Stimulated activated naive CD4-positive, alpha-beta T cell (primary cell): ENCODE data around the gene RABL6.
A peak's percentile ranks its signal among the peaks of the same experiment; 100 is the strongest.
"Not testable (repeated sequence)": the region's sequence is repeated elsewhere in the genome, so short reads cannot be mapped to it uniquely, and the experiment has no call there.

Source experiments
- DNase-seq, 6 experiments: peaks; one replicate each; lab custom pipeline; 2025; lab: John Stamatoyannopoulos, UW

RABL6 gene

DNA sequence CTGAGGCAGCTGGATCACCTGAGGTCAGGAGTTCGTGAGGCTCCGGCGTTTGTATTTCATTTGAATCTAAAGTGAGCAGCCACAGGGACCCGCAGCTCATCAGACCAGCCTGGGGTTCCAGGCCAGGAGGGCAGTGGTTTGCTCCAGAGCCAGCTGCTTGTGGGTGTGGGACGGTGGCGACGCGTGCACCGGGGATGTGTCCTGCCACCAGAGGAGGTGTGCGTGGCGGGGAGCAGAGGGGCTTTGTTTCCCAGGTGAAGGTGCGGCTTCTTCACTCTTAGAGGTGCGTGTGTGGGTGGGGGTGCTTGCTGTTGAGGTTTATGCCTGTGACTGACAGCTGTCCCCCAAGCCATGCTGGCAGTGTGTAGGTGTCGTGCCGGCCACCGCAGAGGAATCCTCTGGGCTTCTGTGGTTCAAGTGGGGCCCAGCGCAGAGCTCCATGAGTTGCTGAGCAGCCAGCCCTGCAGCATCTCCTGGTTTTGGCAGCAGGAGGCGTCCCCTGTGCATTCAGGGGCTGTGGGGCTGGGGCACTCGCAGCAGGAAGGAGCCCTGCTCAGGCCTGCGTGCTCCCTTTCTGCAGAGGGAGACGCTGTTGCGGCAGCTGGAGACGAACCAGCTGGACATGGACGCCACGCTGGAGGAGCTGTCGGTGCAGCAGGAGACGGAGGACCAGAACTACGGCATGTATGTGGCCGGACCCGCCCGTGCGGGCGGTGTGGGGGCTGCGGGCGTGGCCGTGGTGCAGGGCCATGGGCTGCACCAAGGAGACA is 27.6 kb downstream of the RABL6 start:
- no peak for DNase-seq

DNA sequence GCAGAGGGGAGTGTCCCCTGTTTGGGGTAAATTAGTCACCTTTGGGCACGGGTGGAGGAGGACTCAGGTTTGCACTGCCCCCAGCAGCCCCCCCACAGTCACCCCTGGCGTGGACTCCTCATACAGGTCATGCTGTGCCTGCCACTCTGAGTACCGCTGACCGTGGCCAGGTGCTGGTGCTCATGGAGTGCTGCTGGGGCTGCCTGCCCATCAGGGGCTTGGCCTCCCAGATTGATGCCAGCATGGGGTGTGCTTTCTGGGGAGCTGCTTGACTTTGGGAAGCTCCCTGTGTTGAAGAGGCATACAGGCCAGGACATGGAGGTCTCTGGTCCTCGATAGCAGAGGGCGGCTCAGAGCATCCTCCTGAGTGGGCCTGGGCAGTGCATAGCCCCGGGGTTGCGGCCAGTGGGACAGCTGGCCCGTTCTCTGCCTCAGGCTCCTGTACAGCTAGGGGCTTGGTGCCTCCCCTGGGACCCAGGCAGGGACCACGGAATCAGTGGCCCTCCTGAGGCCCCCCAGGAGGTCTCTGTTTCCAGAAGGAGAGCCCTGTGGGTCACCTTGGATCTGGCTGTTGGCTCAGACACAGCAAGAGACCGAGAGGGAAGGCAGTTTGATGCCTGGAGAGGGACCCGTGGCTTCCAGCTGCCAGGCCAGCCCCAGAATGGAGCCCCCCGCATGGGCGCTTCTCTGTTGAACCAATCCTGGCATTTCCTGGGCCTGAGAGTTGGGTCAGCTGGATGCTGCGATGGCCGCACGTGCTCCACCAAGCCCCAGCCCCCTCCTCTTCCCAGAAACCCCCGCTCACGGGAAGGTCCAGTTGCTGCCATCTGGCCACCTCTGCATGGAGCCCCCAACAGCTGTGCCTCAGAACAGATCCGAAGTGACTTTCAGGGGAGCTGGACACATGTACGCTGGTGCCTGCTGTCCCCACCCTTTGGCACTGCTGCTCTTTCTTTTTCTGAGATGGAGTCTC is 28.5 kb downstream of the RABL6 start:
- no peak for DNase-seq

DNA sequence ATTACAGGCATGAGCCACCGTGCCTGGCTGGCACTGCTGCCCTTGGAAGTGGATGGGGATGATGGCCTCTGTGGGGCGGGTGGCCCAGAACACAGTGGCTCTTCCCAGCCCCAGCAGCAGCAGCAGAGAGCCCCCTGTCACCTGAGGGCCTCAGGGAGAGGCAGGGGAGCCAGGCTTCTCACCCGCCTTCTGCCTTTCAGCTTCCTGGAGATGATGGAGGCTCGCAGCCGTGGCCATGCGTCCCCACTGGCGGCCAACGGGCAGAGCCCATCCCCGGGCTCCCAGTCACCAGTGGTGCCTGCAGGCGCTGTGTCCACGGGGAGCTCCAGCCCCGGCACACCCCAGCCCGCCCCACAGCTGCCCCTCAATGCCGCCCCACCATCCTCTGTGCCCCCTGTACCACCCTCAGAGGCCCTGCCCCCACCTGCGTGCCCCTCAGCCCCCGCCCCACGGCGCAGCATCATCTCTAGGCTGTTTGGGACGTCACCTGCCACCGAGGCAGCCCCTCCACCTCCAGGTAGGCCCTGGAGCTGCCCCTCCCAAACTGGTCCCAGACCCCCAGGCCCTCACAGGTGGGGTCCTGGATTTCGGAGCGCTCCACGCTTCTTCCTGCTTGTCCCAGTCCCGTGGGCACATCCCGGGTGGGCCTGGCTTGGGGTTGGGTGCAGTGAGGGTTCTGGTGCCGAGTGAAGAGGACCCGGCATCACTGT is 29.6 kb downstream of the RABL6 start:
- DNase-seq: no peak

DNA sequence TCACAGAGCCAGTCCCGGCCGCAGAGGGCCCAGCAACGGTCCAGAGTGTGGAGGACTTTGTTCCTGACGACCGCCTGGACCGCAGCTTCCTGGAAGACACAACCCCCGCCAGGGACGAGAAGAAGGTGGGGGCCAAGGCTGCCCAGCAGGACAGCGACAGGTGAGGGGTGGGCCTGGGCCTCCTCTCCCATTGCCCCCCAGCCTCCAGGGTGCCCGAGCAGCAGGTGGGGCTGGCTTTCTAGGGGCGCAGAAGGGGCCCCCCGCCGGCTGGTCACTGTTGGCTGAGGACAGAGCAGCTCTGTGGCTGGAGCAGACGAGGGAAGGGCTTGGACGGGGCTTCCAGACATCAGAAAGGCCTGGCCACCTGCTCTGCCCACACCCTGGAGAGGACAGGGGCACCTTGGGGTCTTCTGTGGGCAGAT is 30.1 kb downstream of the RABL6 start:
- not testable (repeated sequence) for DNase-seq

DNA sequence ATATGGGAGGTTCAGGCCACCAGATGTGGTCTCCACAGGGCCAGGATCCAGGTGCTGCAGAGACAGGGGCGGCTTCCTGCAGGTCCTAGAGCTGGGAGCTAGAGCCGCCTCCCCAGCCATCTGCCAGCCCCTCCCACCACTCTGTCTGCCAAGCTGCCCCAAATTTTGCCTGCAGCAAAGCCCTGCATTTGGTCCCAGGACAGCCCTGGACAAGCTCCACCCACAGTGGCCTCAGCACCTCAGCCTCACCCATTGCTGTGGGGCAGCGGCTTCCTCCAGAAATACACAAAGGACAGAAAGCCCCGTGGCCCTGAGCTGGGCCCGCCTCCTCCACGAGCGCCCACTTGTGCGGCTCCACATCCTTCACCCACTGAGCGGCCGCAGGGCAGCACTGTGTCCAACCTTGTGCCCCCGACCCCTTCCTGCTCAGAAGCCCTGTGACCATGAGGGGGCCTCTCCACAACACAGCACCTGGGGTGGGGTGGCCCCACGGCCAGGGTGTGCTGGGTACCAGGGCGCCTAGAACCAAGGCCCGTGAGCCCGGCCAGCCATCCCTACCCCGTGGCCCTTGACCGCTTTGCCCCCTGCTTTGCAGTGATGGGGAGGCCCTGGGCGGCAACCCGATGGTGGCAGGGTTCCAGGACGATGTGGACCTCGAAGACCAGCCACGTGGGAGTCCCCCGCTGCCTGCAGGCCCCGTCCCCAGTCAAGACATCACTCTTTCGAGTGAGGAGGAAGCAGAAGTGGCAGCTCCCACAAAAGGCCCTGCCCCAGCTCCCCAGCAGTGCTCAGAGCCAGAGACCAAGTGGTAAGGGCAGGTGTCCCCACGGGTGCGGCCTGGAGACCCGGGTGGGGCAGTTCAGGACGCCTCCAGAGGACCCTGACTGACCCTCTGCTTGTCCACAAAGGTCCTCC is 30.8 kb downstream of the RABL6 start:
- DNase-seq: no peak

DNA sequence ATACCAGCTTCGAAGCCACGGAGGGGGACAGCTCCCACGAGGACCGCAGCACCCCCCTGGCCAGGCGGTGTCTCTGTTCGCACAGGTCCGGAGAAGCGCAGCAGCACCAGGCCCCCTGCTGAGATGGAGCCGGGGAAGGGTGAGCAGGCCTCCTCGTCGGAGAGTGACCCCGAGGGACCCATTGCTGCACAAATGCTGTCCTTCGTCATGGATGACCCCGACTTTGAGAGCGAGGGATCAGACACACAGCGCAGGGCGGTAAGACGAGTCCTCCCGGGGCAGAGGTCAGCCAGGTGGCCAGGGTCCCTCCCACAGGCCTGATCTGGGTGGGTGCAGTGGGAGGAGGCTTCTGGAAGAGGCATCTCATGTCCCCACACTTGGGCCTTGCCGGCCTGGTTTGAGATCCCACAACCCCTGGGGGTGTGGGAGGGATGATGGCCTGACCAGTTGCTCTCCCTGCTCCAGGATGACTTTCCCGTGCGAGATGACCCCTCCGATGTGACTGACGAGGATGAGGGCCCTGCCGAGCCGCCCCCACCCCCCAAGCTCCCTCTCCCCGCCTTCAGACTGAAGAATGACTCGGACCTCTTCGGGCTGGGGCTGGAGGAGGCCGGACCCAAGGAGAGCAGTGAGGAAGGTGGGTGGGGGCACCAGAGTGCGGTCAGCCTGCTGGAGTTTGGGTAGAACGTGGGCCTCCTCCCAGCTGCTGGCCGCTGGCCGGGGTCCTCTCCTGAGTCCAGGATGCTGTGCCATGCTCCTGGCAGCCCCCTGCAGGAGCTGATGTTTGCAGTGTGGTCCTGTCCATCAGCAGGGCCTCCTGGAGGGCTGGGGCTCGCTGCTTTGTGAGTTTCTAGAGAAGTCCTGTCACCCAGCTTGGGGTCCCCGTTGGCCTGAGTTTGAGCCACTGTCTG is 31.7 kb downstream of the RABL6 start:
- DNase-seq: no peak

DNA sequence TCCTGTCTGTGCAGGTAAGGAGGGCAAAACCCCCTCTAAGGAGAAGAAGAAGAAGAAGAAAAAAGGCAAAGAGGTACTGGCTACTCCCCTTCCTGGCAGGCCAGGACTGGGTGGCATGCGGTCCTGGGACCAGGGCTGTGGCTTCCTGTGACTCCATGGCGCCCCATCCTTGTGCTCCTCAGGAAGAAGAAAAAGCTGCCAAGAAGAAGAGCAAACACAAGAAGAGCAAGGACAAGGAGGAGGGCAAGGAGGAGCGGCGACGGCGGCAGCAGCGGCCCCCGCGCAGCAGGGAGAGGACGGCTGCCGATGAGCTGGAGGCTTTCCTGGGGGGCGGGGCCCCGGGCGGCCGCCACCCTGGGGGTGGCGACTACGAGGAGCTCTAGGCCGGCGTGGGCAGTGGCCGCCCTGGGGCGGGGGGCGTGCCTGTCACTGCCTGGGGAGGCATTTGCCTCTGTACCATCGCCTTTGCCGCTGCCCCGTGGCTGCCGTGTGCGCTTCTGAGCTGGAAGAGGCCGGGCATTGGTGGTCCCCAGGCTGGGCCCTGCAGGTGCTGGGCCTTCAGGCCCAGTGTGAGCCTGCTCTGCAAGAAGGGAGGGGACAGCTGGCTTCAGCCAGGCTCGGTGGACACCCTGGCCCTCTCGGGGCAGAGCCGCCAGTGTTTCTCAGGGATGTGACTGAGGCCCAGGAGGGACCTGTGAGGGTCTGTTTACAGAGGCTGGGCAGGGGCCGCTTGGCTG is 32.6 kb downstream of the RABL6 start:
- no peak for DNase-seq

DNA sequence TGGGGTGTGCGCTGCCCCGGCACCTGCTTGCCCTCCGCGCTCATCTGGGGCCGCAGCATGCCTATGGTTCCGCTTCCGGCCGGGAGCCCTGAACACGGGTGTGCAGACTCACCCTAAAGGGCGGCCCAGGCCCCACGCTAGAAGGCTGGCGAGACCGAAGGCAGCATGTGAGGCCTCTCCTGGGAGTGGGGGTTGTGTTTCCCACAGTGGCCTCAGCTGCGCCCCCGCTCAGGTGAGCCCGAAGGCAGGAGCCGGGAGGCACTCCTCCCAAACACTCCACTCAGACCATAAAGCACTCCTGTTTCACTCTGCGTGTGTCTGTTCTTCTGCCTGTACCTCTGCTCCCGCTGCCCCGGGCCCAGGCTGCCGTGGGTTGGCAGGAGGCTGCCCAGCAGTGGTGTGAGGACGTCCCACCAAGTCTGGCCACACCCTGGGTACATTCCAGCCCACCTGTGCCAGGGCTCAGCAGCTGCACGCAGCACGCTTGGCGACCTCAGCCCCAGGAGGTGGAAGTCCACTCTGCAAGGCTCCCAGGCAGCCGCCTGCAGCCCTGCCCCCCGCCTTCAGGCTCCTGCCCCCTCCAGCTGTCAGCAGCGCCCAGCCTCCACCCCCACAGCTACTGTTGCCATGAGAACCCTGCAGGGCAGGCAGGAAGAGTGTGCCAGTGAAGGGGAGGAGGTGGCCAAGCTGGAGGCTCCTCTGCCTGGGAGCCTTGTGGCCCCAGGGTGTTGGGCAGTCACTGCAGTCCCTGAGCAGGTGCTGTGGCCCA is 33.3 kb downstream of the RABL6 start:
- no peak for DNase-seq

DNA sequence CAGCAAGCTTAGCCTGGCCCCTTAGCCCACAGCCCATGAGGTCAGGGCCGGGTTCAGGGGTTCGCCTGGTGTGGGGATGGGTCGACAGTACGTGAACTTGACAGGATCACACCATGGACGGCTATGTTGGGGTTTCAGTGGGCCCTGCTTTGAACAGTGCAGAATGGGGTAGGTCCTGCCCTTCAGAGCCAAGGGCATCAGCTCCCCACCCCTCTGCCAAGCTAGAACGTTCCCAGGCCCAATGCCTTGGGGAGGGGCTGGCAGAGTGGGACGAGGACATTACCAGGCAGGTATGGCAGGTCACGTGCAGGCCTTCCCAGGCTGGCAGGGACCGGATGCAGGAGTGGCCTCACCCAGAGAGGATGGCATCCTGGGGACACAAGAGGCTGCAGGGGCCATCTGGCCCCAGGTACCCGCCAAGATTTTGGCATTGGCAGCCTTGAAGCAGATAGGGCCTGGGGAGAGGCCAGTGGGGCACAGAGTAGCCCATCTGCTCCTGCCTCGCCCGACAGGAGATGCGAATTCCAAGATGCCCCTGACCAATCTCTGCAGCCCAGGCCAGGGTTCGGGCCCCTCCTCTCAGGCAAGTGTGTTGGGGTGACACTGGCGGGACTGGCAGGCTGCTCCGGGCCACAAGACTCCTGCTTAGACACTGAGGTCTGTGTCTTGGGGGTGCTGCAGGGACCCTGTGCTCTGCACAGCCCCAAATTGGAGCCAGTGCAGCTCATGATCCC is 34.1 kb downstream of the RABL6 start:
- DNase-seq: not testable (repeated sequence)

DNA sequence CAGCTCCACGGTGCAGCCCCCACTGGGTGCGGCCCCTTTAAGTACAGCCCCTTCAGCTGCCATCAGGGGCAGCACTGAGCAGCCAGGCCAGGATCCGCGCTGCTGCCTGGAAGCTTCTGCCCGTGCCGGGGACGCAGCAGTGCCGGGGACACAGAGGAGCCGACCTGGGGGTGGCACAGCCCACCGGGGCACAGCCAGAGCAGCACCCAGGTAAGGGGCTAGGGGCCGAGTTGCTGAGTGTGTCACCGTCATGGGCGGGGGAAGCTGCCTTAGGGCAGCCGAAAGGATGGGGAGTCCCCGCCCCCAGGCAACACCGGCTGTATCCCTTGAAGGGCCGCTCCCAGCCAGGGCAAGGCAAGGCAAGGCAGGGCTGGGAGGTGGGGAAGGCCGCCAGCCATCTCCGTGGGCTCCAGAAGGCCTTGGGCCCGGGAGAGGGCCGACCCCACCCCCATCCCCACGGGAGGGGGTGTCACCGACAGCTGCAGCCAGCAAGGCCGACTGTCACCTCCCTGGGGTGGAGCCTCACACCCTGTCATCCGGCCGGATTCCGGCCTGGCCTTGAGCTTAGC is 34.7 kb downstream of the RABL6 start, which contains the start of gene AJM1:
Gene AJM1 (plus strand): TSS at position 99 of the 569 bp plus-strand sequence. CDS start 1,937 bp downstream, outside the sequence.
- DNase-seq: peak; percentile 57 to 79 (median 70)

DNA sequence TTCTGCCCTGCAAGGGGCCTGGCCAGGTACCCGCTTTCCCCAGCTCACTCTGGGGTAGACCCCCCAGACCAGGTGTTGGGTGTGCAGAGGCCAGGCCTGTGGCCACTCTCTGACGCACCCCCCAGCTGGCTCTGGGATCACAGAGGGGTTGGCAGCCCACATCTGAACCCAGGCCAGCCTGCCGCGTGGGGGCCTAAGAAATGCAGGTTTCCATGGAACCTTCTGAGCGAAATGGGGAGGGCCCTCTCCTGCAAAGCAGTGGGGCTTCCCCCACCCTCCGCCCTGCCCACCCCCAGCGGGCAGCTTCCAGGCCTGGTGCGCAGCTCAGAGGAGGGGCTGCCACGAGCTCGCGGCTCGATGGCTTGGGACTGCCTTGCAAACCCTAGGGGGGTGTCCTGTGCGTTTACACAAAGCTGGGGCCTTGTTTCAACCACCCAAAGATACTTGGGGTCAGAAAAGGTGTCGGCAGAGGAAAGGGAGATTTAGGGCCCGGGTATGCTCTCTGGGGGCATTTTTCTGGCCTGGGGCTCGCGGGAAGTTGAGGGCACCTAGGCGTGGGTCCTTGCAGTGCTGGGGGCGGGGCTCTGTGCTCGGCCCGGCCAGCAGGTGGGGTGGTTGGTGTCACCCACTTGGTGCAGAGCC is 35.5 kb downstream of the RABL6 start:
- peak in 1 of 6 experiments; percentile 15 for DNase-seq

DNA sequence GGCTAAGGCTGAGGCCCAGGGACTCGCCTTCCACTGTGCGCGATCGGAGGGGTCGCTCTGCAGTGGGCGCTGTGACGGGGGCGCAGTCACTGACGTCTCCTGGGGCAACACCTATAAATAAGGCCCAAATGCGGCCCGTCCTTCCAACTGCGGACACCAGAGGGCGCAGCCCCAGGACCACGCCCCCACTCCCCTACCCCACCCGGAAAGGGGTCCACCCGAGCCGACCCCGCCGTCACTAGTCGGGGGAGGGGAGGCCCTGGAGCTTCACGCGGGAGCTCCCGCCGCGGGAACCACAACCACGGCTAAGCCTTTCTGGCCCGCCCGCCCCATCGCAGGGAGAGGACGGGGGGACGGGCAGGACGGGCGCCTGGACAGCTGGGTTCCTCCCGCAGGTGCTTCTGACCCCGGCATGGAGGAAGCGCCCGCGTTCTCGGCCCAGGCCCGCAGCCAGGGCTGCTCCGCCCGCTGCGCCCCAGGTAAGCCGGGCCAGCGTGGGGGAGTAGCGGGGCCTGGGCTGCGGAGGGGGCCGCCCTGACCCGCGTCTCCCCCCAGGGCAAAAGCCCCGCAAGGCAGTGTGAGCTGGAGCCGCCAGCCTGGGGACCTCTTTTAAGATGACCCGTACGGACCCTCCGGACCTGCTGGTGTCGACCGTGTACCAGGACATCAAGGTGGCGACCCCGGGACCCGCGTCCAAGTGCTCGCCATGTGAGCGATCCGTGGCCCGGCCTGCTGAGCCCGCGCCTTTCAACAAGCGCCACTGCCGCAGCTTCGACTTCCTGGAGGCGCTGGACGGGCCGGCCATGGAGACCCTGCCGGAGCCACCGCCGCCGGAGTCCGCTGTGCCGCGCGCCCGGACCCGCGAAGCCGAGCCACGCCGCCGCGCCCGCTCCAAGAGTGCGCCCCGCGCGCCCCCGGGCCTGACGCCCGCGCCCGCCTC is 36.3 kb downstream of the RABL6 start:
- DNase-seq: peak; percentile 20 to 62 (median 46)

DNA sequence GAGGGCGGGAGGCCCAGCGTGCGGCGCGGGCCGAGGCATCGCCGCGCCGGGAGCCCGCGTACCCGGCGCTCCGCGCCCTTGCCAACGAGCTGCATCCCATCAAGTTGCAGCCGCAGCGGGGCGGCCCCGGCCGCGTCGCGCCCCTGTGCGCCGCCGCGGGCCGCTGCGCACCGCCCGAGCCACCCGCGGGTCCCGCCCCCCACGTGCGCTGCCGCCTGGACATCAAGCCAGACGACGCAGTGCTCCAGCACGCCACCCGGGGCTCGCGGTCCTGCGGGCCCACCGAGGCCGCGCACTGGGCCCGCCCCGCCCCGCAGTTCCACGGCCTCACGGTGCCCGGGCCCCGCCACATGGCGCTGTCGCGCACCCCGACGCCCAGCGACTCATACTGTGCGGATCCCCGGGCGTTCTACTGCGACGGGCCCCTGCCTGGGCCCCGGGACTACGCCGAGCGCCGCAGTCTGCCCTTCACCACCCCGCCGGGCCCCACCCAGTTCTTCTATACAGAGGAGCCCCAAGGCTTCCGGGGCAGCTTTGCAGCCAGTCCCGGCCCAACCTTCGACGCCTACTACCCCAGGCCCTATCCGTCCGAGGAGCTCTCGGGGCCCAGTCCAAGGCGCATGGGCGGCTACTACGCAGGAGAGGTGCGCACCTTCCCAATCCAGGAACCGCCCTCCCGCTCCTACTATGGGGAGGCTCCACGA is 37.2 kb downstream of the RABL6 start:
- DNase-seq: peak in 2 of 6 experiments; percentile 16 to 30

DNA sequence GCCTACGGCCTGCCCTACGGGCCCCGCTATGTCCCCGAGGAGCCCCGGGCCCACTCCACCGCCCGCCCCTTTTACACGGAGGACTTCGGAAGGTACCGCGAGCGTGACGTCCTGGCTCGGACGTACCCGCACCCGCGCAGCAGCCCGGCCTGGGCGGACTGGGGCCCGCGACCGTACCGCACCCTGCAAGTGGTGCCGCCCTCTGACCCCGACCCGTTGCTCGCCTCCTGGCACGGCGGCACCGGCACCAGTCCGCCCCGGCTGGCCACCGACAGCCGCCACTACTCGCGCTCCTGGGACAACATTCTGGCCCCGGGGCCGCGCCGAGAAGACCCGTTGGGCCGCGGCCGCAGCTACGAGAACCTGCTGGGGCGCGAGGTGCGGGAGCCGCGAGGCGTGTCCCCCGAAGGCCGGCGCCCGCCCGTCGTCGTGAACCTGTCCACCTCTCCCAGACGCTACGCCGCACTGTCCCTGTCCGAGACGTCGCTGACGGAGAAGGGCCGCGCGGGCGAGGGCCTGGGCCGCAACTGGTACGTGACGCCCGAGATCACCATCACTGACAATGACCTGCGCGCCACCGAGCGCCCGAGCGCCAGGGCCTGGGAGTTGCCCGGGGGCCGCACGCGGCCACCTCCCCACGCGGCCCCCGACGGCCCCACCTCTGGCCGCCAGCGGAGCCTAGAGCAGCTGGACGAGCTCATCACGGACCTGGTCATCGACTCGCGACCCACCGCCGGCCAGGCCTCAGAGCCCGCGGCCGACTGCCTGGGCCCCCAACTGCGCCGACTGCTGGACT is 37.9 kb downstream of the RABL6 start:
- no peak for DNase-seq
